ENCODE measurements around the gene DAAM2. TPM values are rescaled to one million over a fixed set of nuclear protein-coding genes. Genes with fewer than 3 reads are reported as not detected.

The DAAM2 gene
- total RNA-seq, 4 donors from 2014 or later: 3.7 to 55.9 (median 11.9) TPM

- TF ChIP-seq POLR2A (IDR thresholded peaks at IDR 0.05) (no peak), CTCF (IDR thresholded peaks at IDR 0.05) (no peak)
These were observed 42.7 kb downstream of the DAAM2 start for GRCh38 chr6:39834866-39835265.

GRCh38 chr6:39835821-39836295 lies 43.7 kb downstream of the DAAM2 start:
- peak overlapping the region in 3 of 4 donors; percentile 16 to 54 (median 34) for H3K27ac ChIP-seq
- H3K9me3 ChIP-seq: no peaks in the 10 kb centered on the region
- TF ChIP-seq CTCF (IDR thresholded peaks at IDR 0.05): no peak
- no peak for TF ChIP-seq POLR2A (IDR thresholded peaks at IDR 0.05)
- intact Hi-C loops (cut with DNase I): no loop called here
- no peak for DNase-seq
- H3K4me1 ChIP-seq: peaks cover 0 to 74% (median 4%) of the 10 kb centered on the region in 3 donors
- WGBS, 2 donors: 67 to 68% methylated on average over 2 of the region's 2 CpGs
- H3K27me3 ChIP-seq: no peaks in the 10 kb centered on the region
- H3K36me3 ChIP-seq: no peaks in the 10 kb centered on the region
- H3K4me3 ChIP-seq: no peak overlapping the region

More at GRCh38 chr6:39834866-39835265, 42.7 kb downstream of the DAAM2 start:
- Histone ChIP-seq H3K27me3 (no peaks in the 10 kb centered on the region), H3K4me1 (peaks cover 0 to 80% (median 4%) of the 10 kb centered on the region in 3 donors), H3K4me3 (no peak overlapping the region), H3K9me3 (no peaks in the 10 kb centered on the region), H3K27ac (peak overlapping the region in 3 of 4 donors; percentile 34 to 54 (median 42)), H3K36me3 (no peaks in the 10 kb centered on the region)
- DNase-seq: no peak
- intact Hi-C loops (cut with DNase I): no loop called here
- 89 to 91% methylated on average over 5 of the region's 5 CpGs for WGBS, 2 donors

GRCh38 chr6:39836606-39837005 lies 44.4 kb downstream of the DAAM2 start:
- no peak for DNase-seq
- Histone ChIP-seq H3K27ac (peak overlapping the region in 3 of 4 donors; percentile 34 to 54 (median 34)), H3K4me3 (no peak overlapping the region), H3K9me3 (no peaks in the 10 kb centered on the region), H3K36me3 (no peaks in the 10 kb centered on the region), H3K4me1 (peaks cover 0 to 69% (median 4%) of the 10 kb centered on the region in 3 donors), H3K27me3 (no peaks in the 10 kb centered on the region)
- intact Hi-C loops (cut with DNase I): no loop called here
- TF ChIP-seq POLR2A (IDR thresholded peaks at IDR 0.05) (no peak), CTCF (IDR thresholded peaks at IDR 0.05) (no peak)
- WGBS, 2 donors: 42 to 57% methylated on average over 4 of the region's 4 CpGs

- H3K4me1 ChIP-seq: peaks cover 0 to 59% (median 4%) of the 10 kb centered on the region in 3 donors
- H3K27ac ChIP-seq: peak overlapping the region in 1 of 4 donors; percentile 21
- DNase-seq: no peak
- TF ChIP-seq CTCF (IDR thresholded peaks at IDR 0.05) (no peak), POLR2A (IDR thresholded peaks at IDR 0.05) (no peak)
- no peaks in the 10 kb centered on the region for H3K36me3 ChIP-seq
- H3K9me3 ChIP-seq: no peaks in the 10 kb centered on the region
- no peaks in the 10 kb centered on the region for H3K27me3 ChIP-seq
- H3K4me3 ChIP-seq: no peak overlapping the region
- intact Hi-C loops (cut with DNase I): no loop called here
- 73 to 75% methylated on average over 1 of the region's 1 CpG for WGBS, 2 donors
These were observed 47.3 kb downstream of the DAAM2 start for GRCh38 chr6:39839445-39839844.

GRCh38 chr6:39840781-39841180 lies 48.6 kb downstream of the DAAM2 start:
- whole genome bisulfite sequencing, 2 donors: 43 to 57% methylated on average over 1 to 2 of the region's 6 CpGs
- no peak for TF ChIP-seq CTCF (IDR thresholded peaks at IDR 0.05)
- no peak for TF ChIP-seq POLR2A (IDR thresholded peaks at IDR 0.05)
- peak overlapping the region in 1 of 4 donors; percentile 10 for H3K27ac ChIP-seq

More at GRCh38 chr6:39840781-39841180, 48.6 kb downstream of the DAAM2 start:
- H3K4me3 ChIP-seq: no peak overlapping the region
- H3K4me1 ChIP-seq: peaks cover 0 to 51% (median 0%) of the 10 kb centered on the region in 3 donors
- H3K9me3 ChIP-seq: no peaks in the 10 kb centered on the region
- no peaks in the 10 kb centered on the region for H3K27me3 ChIP-seq
- intact Hi-C loops (cut with DNase I): no loop called here
- no peaks in the 10 kb centered on the region for H3K36me3 ChIP-seq
- DNase-seq: no peak

Measured in esophagus squamous epithelium (tissue), 5 donors.